HG02852 (cell line): ENCODE data around the gene KRT17.
"Not testable (repeated sequence)": the region's sequence is repeated elsewhere in the genome, so short reads cannot be mapped to it uniquely, and the experiment has no call there.

ENCODE experiments used
- ATAC-seq: cut with Tn5 transposase; IDR thresholded peaks from one replicate; pipeline ENCODE4 v1.9.1; 2021; ENCODE audit warnings: mild to moderate bottlenecking, moderate library complexity; ENCODE audit not compliant: unreplicated experiment

The KRT17 gene

GRCh38 chr17:41654678-41655607, 30.6 kb upstream of the KRT17 start:
- no peak for ATAC-seq

GRCh38 chr17:41653892-41654677, 29.7 kb upstream of the KRT17 start:
- ATAC-seq = no peak

GRCh38 chr17:41653421-41653820, 29.0 kb upstream of the KRT17 start:
- no peak for ATAC-seq

GRCh38 chr17:41652461-41652970, 28.1 kb upstream of the KRT17 start:
- ATAC-seq = no peak

- ATAC-seq = no peak
Observed at GRCh38 chr17:41651625-41652460, 27.5 kb upstream of the KRT17 start.

GRCh38 chr17:41650794-41651624, 26.6 kb upstream of the KRT17 start:
- ATAC-seq = no peak

- ATAC-seq = no peak
Observed at GRCh38 chr17:41649923-41650519, 25.6 kb upstream of the KRT17 start.

GRCh38 chr17:41648411-41649195, 24.2 kb upstream of the KRT17 start:
- no peak for ATAC-seq

GRCh38 chr17:41647940-41648410, 23.6 kb upstream of the KRT17 start:
- ATAC-seq = no peak

GRCh38 chr17:41647038-41647813, 22.9 kb upstream of the KRT17 start:
- ATAC-seq = no peak

GRCh38 chr17:41642252-41643156, 18.1 kb upstream of the KRT17 start:
- ATAC-seq = no peak

- not testable (repeated sequence) for ATAC-seq
Observed at GRCh38 chr17:41640596-41640995, 16.2 kb upstream of the KRT17 start.

GRCh38 chr17:41639492-41640473, 15.4 kb upstream of the KRT17 start:
- ATAC-seq = no peak

- ATAC-seq = no peak
Observed at GRCh38 chr17:41638941-41639340, 14.6 kb upstream of the KRT17 start.

- ATAC-seq = no peak
Observed at GRCh38 chr17:41638194-41638593, 13.8 kb upstream of the KRT17 start.

GRCh38 chr17:41636652-41637051, 12.3 kb upstream of the KRT17 start:
- ATAC-seq = no peak
